ENCODE measurements around the gene ERP44.

DNA sequence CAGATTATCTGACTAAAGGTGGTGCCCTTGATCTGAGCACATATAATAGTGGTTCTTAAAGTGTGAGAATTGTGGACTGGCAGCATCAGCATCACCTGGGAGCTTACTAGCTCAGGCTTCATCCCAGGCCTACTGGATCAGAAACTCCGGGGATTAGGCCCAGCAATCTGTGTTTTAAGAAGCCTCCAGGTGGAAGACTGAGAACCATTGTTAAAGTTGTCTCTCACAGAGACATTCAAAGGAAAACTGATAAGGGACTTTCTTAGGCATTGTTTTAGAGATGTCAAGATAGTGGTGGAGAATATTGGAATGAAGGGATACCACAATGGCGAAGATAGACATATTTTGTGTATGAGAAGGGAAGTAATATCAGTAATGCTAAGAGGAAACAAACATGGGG lies 132.8 kb downstream of the ERP44 start:
- TF ChIP-seq, protein P1, sequence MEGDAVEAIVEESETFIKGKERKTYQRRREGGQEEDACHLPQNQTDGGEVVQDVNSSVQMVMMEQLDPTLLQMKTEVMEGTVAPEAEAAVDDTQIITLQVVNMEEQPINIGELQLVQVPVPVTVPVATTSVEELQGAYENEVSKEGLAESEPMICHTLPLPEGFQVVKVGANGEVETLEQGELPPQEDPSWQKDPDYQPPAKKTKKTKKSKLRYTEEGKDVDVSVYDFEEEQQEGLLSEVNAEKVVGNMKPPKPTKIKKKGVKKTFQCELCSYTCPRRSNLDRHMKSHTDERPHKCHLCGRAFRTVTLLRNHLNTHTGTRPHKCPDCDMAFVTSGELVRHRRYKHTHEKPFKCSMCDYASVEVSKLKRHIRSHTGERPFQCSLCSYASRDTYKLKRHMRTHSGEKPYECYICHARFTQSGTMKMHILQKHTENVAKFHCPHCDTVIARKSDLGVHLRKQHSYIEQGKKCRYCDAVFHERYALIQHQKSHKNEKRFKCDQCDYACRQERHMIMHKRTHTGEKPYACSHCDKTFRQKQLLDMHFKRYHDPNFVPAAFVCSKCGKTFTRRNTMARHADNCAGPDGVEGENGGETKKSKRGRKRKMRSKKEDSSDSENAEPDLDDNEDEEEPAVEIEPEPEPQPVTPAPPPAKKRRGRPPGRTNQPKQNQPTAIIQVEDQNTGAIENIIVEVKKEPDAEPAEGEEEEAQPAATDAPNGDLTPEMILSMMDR (IDR thresholded peaks at IDR 0.05; ENCODE audit: poor library complexity) = no peak
- TF ChIP-seq EZH2 (IDR thresholded peaks at IDR 0.05; ENCODE audit: borderline replicate concordance) = no peak

All from hepatocyte (in vitro differentiated cells).